Liver (tissue), 9 donors: ENCODE measurements around the gene CLMN. TPM values are rescaled to one million over a fixed set of nuclear protein-coding genes. Genes with fewer than 3 reads are reported as not detected.

Source experiments
- DNase-seq: peaks from one replicate; pipeline ENCODE4 v3.0.0-alpha.2; 2017; ENCODE audit warnings: low spot score
- H3K27ac ChIP-seq, 2 donors: one replicate each; pipeline ENCODE4 v1.7.0; 2013; ENCODE audit warnings: inconsistent platforms in 2 of 2, low read length in 2 of 2, control low read depth in 1 of 2, low read depth in 1 of 2, mild to moderate bottlenecking in 1 of 2
- H3K27me3 ChIP-seq, 4 donors: one replicate each; pipeline versions ENCODE4 v1.6.1 to v1.7.0; 2013; ENCODE audit warnings: low read length in 3 of 4, inconsistent platforms in 1 of 4, mild to moderate bottlenecking in 1 of 4, moderate library complexity in 1 of 4; ENCODE audit not compliant: control insufficient read depth in 4 of 4, insufficient read depth in 4 of 4
- H3K36me3 ChIP-seq, 4 donors: one replicate each; pipeline versions ENCODE4 v1.6.1 to v1.7.0; 2013; ENCODE audit warnings: low read length in 3 of 4, mild to moderate bottlenecking in 3 of 4, low read depth in 1 of 4, moderate library complexity in 1 of 4; ENCODE audit not compliant: control insufficient read depth in 4 of 4, insufficient read depth in 3 of 4
- H3K4me1 ChIP-seq, 4 donors: one replicate each; pipeline versions ENCODE4 v1.6.1 to v1.7.0; 2013; ENCODE audit warnings: low read length in 3 of 4, mild to moderate bottlenecking in 3 of 4, moderate library complexity in 1 of 4; ENCODE audit not compliant: control insufficient read depth in 4 of 4, insufficient read depth in 4 of 4
- H3K4me3 ChIP-seq, 3 donors: one replicate each; pipeline versions ENCODE4 v1.6.1 to v1.7.0; 2013; ENCODE audit warnings: low read length in 3 of 3, control low read depth in 1 of 3, low read depth in 1 of 3, mild to moderate bottlenecking in 1 of 3
- H3K9ac ChIP-seq, 2 donors: one replicate each; pipeline ENCODE4 v1.7.0; 2013; ENCODE audit warnings: low read length in 2 of 2, mild to moderate bottlenecking in 2 of 2, moderate library complexity in 2 of 2, control low read depth in 1 of 2, low read depth in 1 of 2
- H3K9me3 ChIP-seq, 4 donors: one replicate each; pipeline versions ENCODE4 v1.6.1 to v1.7.0; 2013; ENCODE audit warnings: low read length in 3 of 4; ENCODE audit not compliant: control insufficient read depth in 4 of 4
- FOXA1 ChIP-seq: IDR thresholded peaks from 2 replicates; pipeline ENCODE4 v1.6.1; 2016; ENCODE audit warnings: antibody characterized with exemption
- GABPA ChIP-seq, 2 donors: IDR thresholded peaks in 1 of 2; conservative IDR thresholded peaks in 1 of 2; 2 replicates each; pipeline ENCODE4 v1.6.1; 2016; ENCODE audit warnings: antibody characterized with exemption in 2 of 2, mild to moderate bottlenecking in 1 of 2, moderate library complexity in 1 of 2
- HNF4A ChIP-seq, 2 donors: conservative IDR thresholded peaks; 2 replicates each; pipeline ENCODE4 v1.6.1; 2016; ENCODE audit warnings: antibody characterized with exemption in 2 of 2, mild to moderate bottlenecking in 2 of 2
- HNF4G ChIP-seq: IDR thresholded peaks from 2 replicates; pipeline ENCODE4 v1.6.1; 2016; ENCODE audit warnings: antibody characterized with exemption
- JUND ChIP-seq, 2 donors: IDR thresholded peaks; 2 replicates each; pipeline ENCODE4 v1.6.1; 2016; ENCODE audit warnings: antibody characterized with exemption in 2 of 2
- NR2F2 ChIP-seq: IDR thresholded peaks from 2 replicates; pipeline ENCODE4 v1.6.1; 2016; ENCODE audit warnings: antibody characterized with exemption
- RAD21 ChIP-seq, 2 donors: IDR thresholded peaks; 2 replicates each; pipeline ENCODE4 v1.6.1; 2016; ENCODE audit warnings: antibody characterized with exemption in 2 of 2, mild to moderate bottlenecking in 2 of 2
- RXRA ChIP-seq, 2 donors: IDR thresholded peaks; 2 replicates each; pipeline ENCODE4 v1.6.1; 2017 to 2018; ENCODE audit warnings: antibody characterized with exemption in 2 of 2, mild to moderate bottlenecking in 1 of 2
- SP1 ChIP-seq: IDR thresholded peaks from 2 replicates; pipeline ENCODE4 v1.6.1; 2018; ENCODE audit warnings: antibody characterized with exemption, mild to moderate bottlenecking
- TAF1 ChIP-seq: conservative IDR thresholded peaks from 2 replicates; pipeline ENCODE4 v1.6.1; 2016; ENCODE audit warnings: antibody characterized with exemption, mild to moderate bottlenecking
- WGBS: extraction: QIAGEN DNeasy Blood & Tissue Kit; methylation state at CpG from one replicate; pipeline ENCODE4 v1.1.7; 2013; 5-methylcytosine and 5-hydroxymethylcytosine counted together
- polyA plus RNA-seq, 2 donors: library from polyadenylated mRNA; stranded (reverse) in 1 of 2; unstranded in 1 of 2; fragments of 200-250 nt in 1 of 2; fragments of >200 nt in 1 of 2; fragmentation: Nextera tagmentation in 1 of 2; extraction: Ambion mirVana in 1 of 2; gene quantifications; one replicate each; pipeline versions ENCODE4 v1.2.1 to v1.2.3, GENCODE V29; 2013 to 2015
- total RNA-seq, 2 donors: library from RNA; depleted of rRNA; stranded (reverse); fragments of >200 nt; gene quantifications; one replicate each; pipeline ENCODE4 v1.2.3, GENCODE V29; 2014
- TF ChIP-seq, protein P1 (sequence below): IDR thresholded peaks from 2 replicates; pipeline ENCODE4 v1.6.1; 2016; ENCODE audit warnings: antibody characterized with exemption
- TF ChIP-seq, protein P2 (sequence below): IDR thresholded peaks from 2 replicates; pipeline ENCODE4 v1.6.1; 2016; ENCODE audit warnings: antibody characterized with exemption
- TF ChIP-seq, protein P3 (sequence below): fragments of 150-350 bp; IDR thresholded peaks from 2 replicates; pipeline ENCODE4 v1.5.1; 2017; ENCODE audit warnings: improper control_type of control experiment, low read depth, low read length; ENCODE audit not compliant: missing input control
- TF ChIP-seq, protein P4 (sequence below): IDR thresholded peaks from 2 replicates; pipeline ENCODE4 v1.6.1; 2016; ENCODE audit warnings: antibody characterized with exemption, mild to moderate bottlenecking
- donor health status: healthy.
- donor health status: healthy.
- donor health status: healthy.
- donor health status: healthy.
- donor health status: healthy.

Gene CLMN
- total and polyA plus RNA-seq, 4 donors: 6.0 to 41.1 (median 24.1) TPM

DNA sequence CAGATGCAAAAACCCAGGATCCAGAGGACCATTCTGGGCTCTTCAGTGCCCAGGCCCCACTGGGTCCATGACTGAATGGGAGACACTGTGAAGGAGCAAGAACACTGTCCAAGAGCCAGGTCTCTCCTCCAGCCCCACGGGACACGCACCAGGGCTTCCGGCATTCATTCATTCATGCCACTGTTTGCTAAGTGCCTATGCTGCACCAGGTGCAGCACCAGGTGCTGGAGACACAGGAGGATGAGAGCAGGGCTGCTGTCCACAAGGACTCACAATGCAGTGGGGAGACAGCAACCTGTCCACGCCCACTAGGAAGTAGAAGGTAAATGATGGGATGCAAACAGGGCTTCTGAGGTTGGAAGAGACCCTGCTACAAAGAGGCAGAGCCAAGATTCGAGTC, 20.4 kb downstream of the CLMN start:
- Histone ChIP-seq H3K27me3 (no peaks in the 10 kb centered on the region), H3K9ac (peak overlapping the region in 1 of 2 donors; percentile 45), H3K9me3 (peaks cover 0 to 3% (median 0%) of the 10 kb centered on the region in 4 donors), H3K4me3 (no peak overlapping the region), H3K36me3 (no peaks in the 10 kb centered on the region), H3K4me1 (peaks cover 31 to 65% (median 61%) of the 10 kb centered on the region in 4 donors), H3K27ac (peak overlapping the region; percentile 94 to 97)
- DNase-seq: no peak
- WGBS: 88% methylated on average over 5 of the region's 5 CpGs
- TF ChIP-seq, protein P1, sequence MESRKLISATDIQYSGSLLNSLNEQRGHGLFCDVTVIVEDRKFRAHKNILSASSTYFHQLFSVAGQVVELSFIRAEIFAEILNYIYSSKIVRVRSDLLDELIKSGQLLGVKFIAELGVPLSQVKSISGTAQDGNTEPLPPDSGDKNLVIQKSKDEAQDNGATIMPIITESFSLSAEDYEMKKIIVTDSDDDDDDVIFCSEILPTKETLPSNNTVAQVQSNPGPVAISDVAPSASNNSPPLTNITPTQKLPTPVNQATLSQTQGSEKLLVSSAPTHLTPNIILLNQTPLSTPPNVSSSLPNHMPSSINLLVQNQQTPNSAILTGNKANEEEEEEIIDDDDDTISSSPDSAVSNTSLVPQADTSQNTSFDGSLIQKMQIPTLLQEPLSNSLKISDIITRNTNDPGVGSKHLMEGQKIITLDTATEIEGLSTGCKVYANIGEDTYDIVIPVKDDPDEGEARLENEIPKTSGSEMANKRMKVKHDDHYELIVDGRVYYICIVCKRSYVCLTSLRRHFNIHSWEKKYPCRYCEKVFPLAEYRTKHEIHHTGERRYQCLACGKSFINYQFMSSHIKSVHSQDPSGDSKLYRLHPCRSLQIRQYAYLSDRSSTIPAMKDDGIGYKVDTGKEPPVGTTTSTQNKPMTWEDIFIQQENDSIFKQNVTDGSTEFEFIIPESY: no peak
- TF ChIP-seq SP1 (no peak), RXRA (IDR thresholded peaks at IDR 0.05) (no peak), RAD21 (IDR thresholded peaks at IDR 0.05) (no peak), HNF4A (conservative IDR thresholded peaks at IDR 0.05) (no peak), TAF1 (no peak), NR2F2 (no peak), FOXA1 (no peak), GABPA (IDR thresholded peaks at IDR 0.05 in 1 of 2, conservative IDR thresholded peaks at IDR 0.05 in 1 of 2) (no peak)
- TF ChIP-seq, protein P2, sequence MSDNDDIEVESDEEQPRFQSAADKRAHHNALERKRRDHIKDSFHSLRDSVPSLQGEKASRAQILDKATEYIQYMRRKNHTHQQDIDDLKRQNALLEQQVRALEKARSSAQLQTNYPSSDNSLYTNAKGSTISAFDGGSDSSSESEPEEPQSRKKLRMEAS: no peak
- TF ChIP-seq, protein P3, sequence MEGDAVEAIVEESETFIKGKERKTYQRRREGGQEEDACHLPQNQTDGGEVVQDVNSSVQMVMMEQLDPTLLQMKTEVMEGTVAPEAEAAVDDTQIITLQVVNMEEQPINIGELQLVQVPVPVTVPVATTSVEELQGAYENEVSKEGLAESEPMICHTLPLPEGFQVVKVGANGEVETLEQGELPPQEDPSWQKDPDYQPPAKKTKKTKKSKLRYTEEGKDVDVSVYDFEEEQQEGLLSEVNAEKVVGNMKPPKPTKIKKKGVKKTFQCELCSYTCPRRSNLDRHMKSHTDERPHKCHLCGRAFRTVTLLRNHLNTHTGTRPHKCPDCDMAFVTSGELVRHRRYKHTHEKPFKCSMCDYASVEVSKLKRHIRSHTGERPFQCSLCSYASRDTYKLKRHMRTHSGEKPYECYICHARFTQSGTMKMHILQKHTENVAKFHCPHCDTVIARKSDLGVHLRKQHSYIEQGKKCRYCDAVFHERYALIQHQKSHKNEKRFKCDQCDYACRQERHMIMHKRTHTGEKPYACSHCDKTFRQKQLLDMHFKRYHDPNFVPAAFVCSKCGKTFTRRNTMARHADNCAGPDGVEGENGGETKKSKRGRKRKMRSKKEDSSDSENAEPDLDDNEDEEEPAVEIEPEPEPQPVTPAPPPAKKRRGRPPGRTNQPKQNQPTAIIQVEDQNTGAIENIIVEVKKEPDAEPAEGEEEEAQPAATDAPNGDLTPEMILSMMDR: no peak

DNA sequence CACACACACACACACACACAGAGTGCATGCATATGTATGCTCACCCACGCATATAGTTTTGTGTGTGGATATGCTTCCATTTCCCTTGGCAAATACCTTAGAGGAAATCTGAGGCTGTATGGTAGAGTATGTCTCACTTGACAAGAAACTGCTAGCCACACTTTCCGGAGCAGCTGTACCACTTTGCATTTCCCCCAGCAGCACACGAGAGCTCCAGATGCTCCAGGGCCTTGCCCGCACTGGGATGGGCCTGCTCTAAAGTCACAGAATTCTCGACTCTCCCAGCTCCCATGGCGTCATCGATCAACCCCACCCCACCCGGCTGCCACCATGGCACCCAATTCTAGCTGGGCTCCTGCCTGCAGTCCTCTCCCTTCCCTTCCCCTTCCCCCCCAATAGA, 21.9 kb downstream of the CLMN start:
- H3K4me3 ChIP-seq: no peak overlapping the region
- no peaks in the 10 kb centered on the region for H3K27me3 ChIP-seq
- TF ChIP-seq JUND (IDR thresholded peaks at IDR 0.05) (no peak), HNF4G (no peak), SP1 (no peak), RAD21 (IDR thresholded peaks at IDR 0.05) (no peak)
- TF ChIP-seq, protein P4, sequence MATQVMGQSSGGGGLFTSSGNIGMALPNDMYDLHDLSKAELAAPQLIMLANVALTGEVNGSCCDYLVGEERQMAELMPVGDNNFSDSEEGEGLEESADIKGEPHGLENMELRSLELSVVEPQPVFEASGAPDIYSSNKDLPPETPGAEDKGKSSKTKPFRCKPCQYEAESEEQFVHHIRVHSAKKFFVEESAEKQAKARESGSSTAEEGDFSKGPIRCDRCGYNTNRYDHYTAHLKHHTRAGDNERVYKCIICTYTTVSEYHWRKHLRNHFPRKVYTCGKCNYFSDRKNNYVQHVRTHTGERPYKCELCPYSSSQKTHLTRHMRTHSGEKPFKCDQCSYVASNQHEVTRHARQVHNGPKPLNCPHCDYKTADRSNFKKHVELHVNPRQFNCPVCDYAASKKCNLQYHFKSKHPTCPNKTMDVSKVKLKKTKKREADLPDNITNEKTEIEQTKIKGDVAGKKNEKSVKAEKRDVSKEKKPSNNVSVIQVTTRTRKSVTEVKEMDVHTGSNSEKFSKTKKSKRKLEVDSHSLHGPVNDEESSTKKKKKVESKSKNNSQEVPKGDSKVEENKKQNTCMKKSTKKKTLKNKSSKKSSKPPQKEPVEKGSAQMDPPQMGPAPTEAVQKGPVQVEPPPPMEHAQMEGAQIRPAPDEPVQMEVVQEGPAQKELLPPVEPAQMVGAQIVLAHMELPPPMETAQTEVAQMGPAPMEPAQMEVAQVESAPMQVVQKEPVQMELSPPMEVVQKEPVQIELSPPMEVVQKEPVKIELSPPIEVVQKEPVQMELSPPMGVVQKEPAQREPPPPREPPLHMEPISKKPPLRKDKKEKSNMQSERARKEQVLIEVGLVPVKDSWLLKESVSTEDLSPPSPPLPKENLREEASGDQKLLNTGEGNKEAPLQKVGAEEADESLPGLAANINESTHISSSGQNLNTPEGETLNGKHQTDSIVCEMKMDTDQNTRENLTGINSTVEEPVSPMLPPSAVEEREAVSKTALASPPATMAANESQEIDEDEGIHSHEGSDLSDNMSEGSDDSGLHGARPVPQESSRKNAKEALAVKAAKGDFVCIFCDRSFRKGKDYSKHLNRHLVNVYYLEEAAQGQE: no peak
- TF ChIP-seq, protein P1: no peak
- peaks cover 0 to 3% (median 0%) of the 10 kb centered on the region in 4 donors for H3K9me3 ChIP-seq
- no peak overlapping the region for H3K9ac ChIP-seq
- no peaks in the 10 kb centered on the region for H3K36me3 ChIP-seq
- no peak overlapping the region for H3K27ac ChIP-seq
- WGBS: 93% methylated on average over 8 of the region's 8 CpGs
- H3K4me1 ChIP-seq: peaks cover 24 to 57% (median 48%) of the 10 kb centered on the region in 4 donors
- no peak for DNase-seq
